Activated CD8-positive, alpha-beta T cell treated with anti-CD3 and anti-CD28 coated beads for 36 hours (primary cell): ENCODE results near the gene KMT2B. TPM values are rescaled to one million over a fixed set of nuclear protein-coding genes. Genes with fewer than 3 reads are reported as not detected.

ENCODE experiments used
- ATAC-seq: fragments of 200-7000 bp; cut with Tn5 transposase; one replicate; pipeline ENCODE4 v1.10.0; 2021; ENCODE audit warnings: mild to moderate bottlenecking, moderate library complexity
- CTCF ChIA-PET: fragments of 350-600 bp; sonication (Branson Sonifier 250); formaldehyde crosslinking; loops from one replicate; lab custom pipeline; 2021; ENCODE audit warnings: antibody characterized with exemption; lab: Charles Lee
- POLR2A ChIA-PET: fragments of 350-600 bp; sonication (Branson Sonifier 250); formaldehyde crosslinking; loops from one replicate; lab custom pipeline; 2021; ENCODE audit warnings: antibody characterized with exemption; lab: Charles Lee
- DNase-seq: peaks from one replicate; pipeline ENCODE4 v3.0.0-alpha.2; 2020
- H3K27ac Mint-ChIP-seq: one replicate; pipeline ENCODE4 v1.8.0; 2021; ENCODE audit warnings: mild to moderate bottlenecking, mixed read lengths
- H3K27me3 Mint-ChIP-seq: one replicate; pipeline ENCODE4 v1.8.0; 2021; ENCODE audit warnings: mixed read lengths
- H3K36me3 Mint-ChIP-seq: one replicate; pipeline ENCODE4 v1.8.0; 2021; ENCODE audit warnings: low read depth, mixed read lengths
- H3K4me1 Mint-ChIP-seq: one replicate; pipeline ENCODE4 v1.8.0; 2021; ENCODE audit warnings: low read depth, mixed read lengths
- H3K4me3 Mint-ChIP-seq: one replicate; pipeline ENCODE4 v1.8.0; 2021; ENCODE audit warnings: mild to moderate bottlenecking, moderate library complexity, mixed read lengths
- H3K9me3 Mint-ChIP-seq: one replicate; pipeline ENCODE4 v1.8.0; 2021; ENCODE audit warnings: mixed read lengths
- CTCF ChIP-seq: fragments of 200-600 bp; IDR thresholded peaks from one replicate; pipeline ENCODE4 v1.8.0; 2022; ENCODE audit warnings: antibody characterized with exemption, mild to moderate bottlenecking
- intact Hi-C: fragments of 100-400 bp; cut with micrococcal nuclease; formaldehyde crosslinking; loops from one replicate; pipeline ENCODE4 v1.10.0; 2022
- total RNA-seq, 2 experiments: library from RNA; stranded (reverse); gene quantifications; one replicate each; pipeline ENCODE4 v1.2.3, GENCODE V29; 2021

KMT2B gene
- total RNA-seq, 2 experiments from 2014 or later, result 62.9 to 63.6 TPM

GRCh38 chr19:35757749-35758608, 40.2 kb downstream of the KMT2B start, which contains the start of gene PROSER3:
Gene PROSER3 (plus strand): TSS chr19:35758176. CDS start chr19:35758216, 40 bp downstream.
- ChIA-PET CTCF (interaction anchor here (1.0 to 1.3 kb wide), 2 partner anchors 10 to 13 kb away, joined by 3 to 4 read pairs; partner anchors contain the start of genes PSENEN and U2AF1L4), POLR2A (interaction anchor here (0.9 to 2.6 kb wide), 6 partner anchors 9 to 45 kb away, joined by 4 to 19 read pairs (median 4); partner anchors contain the start of genes LIN37, PSENEN and U2AF1L4)
- H3K27ac Mint-ChIP-seq, result peak within 1 kb of the TSS; percentile 94
- ATAC-seq (peak; percentile 96), DNase-seq (peak; percentile 99)
- TF ChIP-seq CTCF, result no peak
- peaks cover 23% of the 10 kb centered on the region for H3K4me1 Mint-ChIP-seq
- H3K4me3 Mint-ChIP-seq, result peak within 1 kb of the TSS; percentile 89
- intact Hi-C loops, result no loop called here
- H3K36me3 Mint-ChIP-seq, result peaks cover 32% of the 10 kb centered on the region
- H3K27me3 Mint-ChIP-seq, result peaks cover 7% of the 10 kb centered on the region
- no peaks in the 10 kb centered on the region for H3K9me3 Mint-ChIP-seq

GRCh38 chr19:35759697-35760096, 41.9 kb downstream of the KMT2B start:
- ChIA-PET CTCF (interaction anchor here (1.7 kb wide), 1 partner anchor 60 kb away, joined by 4 read pairs; no protein-coding TSS in a partner anchor), POLR2A (interaction anchor here (0.7 kb wide), 1 partner anchor 31 kb away, joined by 3 read pairs; no protein-coding TSS in a partner anchor)
- intact Hi-C loops, result no loop called here
- TF ChIP-seq CTCF, result no peak
- Mint-ChIP-seq H3K4me3 (peak overlapping the region; percentile 89), H3K27ac (no peak overlapping the region), H3K27me3 (peaks cover 6% of the 10 kb centered on the region), H3K36me3 (peaks cover 25% of the 10 kb centered on the region), H3K9me3 (no peaks in the 10 kb centered on the region), H3K4me1 (peaks cover 23% of the 10 kb centered on the region)
- ATAC-seq (no peak), DNase-seq (no peak)

GRCh38 chr19:35760711-35761349, 43.0 kb downstream of the KMT2B start:
- H3K9me3 Mint-ChIP-seq, result no peaks in the 10 kb centered on the region
- POLR2A ChIA-PET, result interaction anchor here (0.7 to 1.1 kb wide), 2 partner anchors 12 to 50 kb away, joined by 3 to 4 read pairs; no protein-coding TSS in a partner anchor
- CTCF ChIA-PET, result interaction anchor here (1.2 to 1.7 kb wide), 2 partner anchors 59 to 68 kb away, joined by 3 to 4 read pairs; no protein-coding TSS in a partner anchor
- H3K27ac Mint-ChIP-seq, result no peak overlapping the region
- H3K4me1 Mint-ChIP-seq, result peaks cover 19% of the 10 kb centered on the region
- TF ChIP-seq CTCF, result no peak
- intact Hi-C loops, result no loop called here
- no peak overlapping the region for H3K4me3 Mint-ChIP-seq
- peaks cover 26% of the 10 kb centered on the region for H3K36me3 Mint-ChIP-seq
- ATAC-seq (no peak), DNase-seq (no peak)
- peaks cover 5% of the 10 kb centered on the region for H3K27me3 Mint-ChIP-seq

- ChIA-PET POLR2A (no interaction called here), CTCF (no interaction called here)
- Mint-ChIP-seq H3K27me3 (no peaks in the 10 kb centered on the region), H3K9me3 (no peaks in the 10 kb centered on the region), H3K27ac (no peak overlapping the region), H3K4me3 (no peak overlapping the region), H3K36me3 (peaks cover 22% of the 10 kb centered on the region), H3K4me1 (peaks cover 3% of the 10 kb centered on the region)
- TF ChIP-seq CTCF, result no peak
- intact Hi-C loops, result no loop called here
- no peak for DNase-seq
- no peak for ATAC-seq
These were observed 46.9 kb downstream of the KMT2B start for GRCh38 chr19:35764432-35765315.
